HCT116 (cell line): Measurements from ENCODE around the gene SMIM41. TPM values are rescaled to one million over a fixed set of nuclear protein-coding genes. Genes with fewer than 3 reads are reported as not detected.

ENCODE experiments used
- ATAC-seq: fragments of 200-7000 bp; cut with Tn5 transposase; 2 replicates; pipeline ENCODE4 v1.9.1; 2020; ENCODE audit warnings: mild to moderate bottlenecking, moderate library complexity
- BruUV-seq: library from RNA; stranded (reverse); fragments of 400-500 nt; replicated peaks from 2 replicates; lab custom pipeline; 2021; lab: Mats Ljungman, UMichigan
- CTCF ChIA-PET: fragments of 300-600 bp; sonication (Branson Sonifier 250); formaldehyde crosslinking; loops from one replicate; lab custom pipeline; 2021; ENCODE audit warnings: antibody characterized with exemption; lab: Charles Lee
- POLR2A ChIA-PET: fragments of 300-600, 350-600 bp; sonication (Branson Sonifier 250); formaldehyde crosslinking; loops from one replicate; lab custom pipeline; 2021; ENCODE audit warnings: antibody characterized with exemption; lab: Charles Lee
- RAD21 ChIA-PET, 2 experiments: fragments of 300-600 bp; sonication (Branson Sonifier 250); formaldehyde crosslinking; loops; one replicate each; lab custom pipeline; 2023; ENCODE audit warnings: low total read pairs in 2 of 2; ENCODE audit not compliant: uncharacterized antibody in 2 of 2, unreplicated experiment in 2 of 2, low non-redundant PET in 1 of 2; lab: Charles Lee
- DNase-seq: peaks from one replicate; pipeline ENCODE4 v3.0.0-alpha.2; 2010; ENCODE audit warnings: low read depth, low spot score
- H2AFZ ChIP-seq: fragments of 200-600 bp; shearing (Covaris generic), sonication (generic); 2 replicates; pipeline ENCODE4 v1.6.1; 2017; ENCODE audit warnings: low read depth, mixed run types, mixed read lengths, antibody characterized with exemption, low read length; ENCODE audit not compliant: poor library complexity, severe bottlenecking
- H3K27ac ChIP-seq: 2 replicates; pipeline ENCODE4 v1.5.1; 2012; ENCODE audit warnings: low read depth, low read length
- H3K27me3 ChIP-seq: fragments of 200-600 bp; sonication (generic); 2 replicates; pipeline ENCODE4 v1.6.1; 2016; ENCODE audit warnings: mixed run types, low read length, mixed read lengths; ENCODE audit not compliant: insufficient read depth
- H3K36me3 ChIP-seq, 2 experiments: fragments of 200-500 bp in 1 of 2; fragments of 200-600 bp in 1 of 2; sonication (Bioruptor generic) in 1 of 2; sonication (generic) in 1 of 2; 2 replicates each; pipeline versions ENCODE4 v1.5.1 to v1.6.1; 2014 to 2016; ENCODE audit warnings: low read length in 2 of 2, inconsistent platforms in 1 of 2, mixed read lengths in 1 of 2, mixed run types in 1 of 2; ENCODE audit not compliant: insufficient read depth in 2 of 2, control insufficient read depth in 1 of 2
- H3K4me1 ChIP-seq, 2 experiments: fragments of 200-600 bp in 1 of 2; sonication (generic) in 1 of 2; 2 replicates each; pipeline versions ENCODE4 v1.5.1 to v1.6.1; 2012 to 2017; ENCODE audit warnings: low read length in 2 of 2, inconsistent platforms in 1 of 2, mild to moderate bottlenecking in 1 of 2, mixed read lengths in 1 of 2, mixed run types in 1 of 2, moderate library complexity in 1 of 2; ENCODE audit not compliant: insufficient read depth in 2 of 2, control insufficient read depth in 1 of 2
- H3K4me2 ChIP-seq: fragments of 200-600 bp; sonication (generic); 2 replicates; pipeline ENCODE4 v1.6.1; 2017; ENCODE audit warnings: mixed run types, low read length, mixed read lengths
- H3K4me3 ChIP-seq, 2 experiments: fragments of 200-600 bp in 1 of 2; sonication (generic) in 1 of 2; replicated peaks in 1 of 2; 2 replicates each; pipeline ENCODE4 v1.5.1; 2011 to 2016; ENCODE audit warnings: low read length in 2 of 2, control low read depth in 1 of 2, low read depth in 1 of 2, mild to moderate bottlenecking in 1 of 2, mixed read lengths in 1 of 2, mixed run types in 1 of 2
- H3K79me2 ChIP-seq: fragments of 200-600 bp; sonication (generic); 2 replicates; pipeline ENCODE4 v1.6.1; 2017; ENCODE audit warnings: mild to moderate bottlenecking, mixed run types, low read length, moderate library complexity, mixed read lengths; ENCODE audit not compliant: insufficient read depth
- H3K9ac ChIP-seq: fragments of 200-600 bp; sonication (generic); 2 replicates; pipeline ENCODE4 v1.6.1; 2016; ENCODE audit warnings: low read length, mixed read lengths
- H3K9me2 ChIP-seq: fragments of 200-600 bp; sonication (generic), shearing (Covaris generic); 2 replicates; pipeline ENCODE4 v1.6.1; 2017; ENCODE audit warnings: mixed run types, mild to moderate bottlenecking, moderate library complexity; ENCODE audit not compliant: insufficient read depth
- H3K9me3 ChIP-seq, 2 experiments: fragments of 200-500 bp in 1 of 2; fragments of 200-600 bp in 1 of 2; sonication (Bioruptor generic) in 1 of 2; sonication (generic) in 1 of 2; 2 replicates each; pipeline ENCODE4 v1.6.1; 2014 to 2017; ENCODE audit warnings: low read length in 2 of 2, mixed read lengths in 2 of 2, inconsistent platforms in 1 of 2, low read depth in 1 of 2, mild to moderate bottlenecking in 1 of 2, mixed run types in 1 of 2, moderate library complexity in 1 of 2; ENCODE audit not compliant: control insufficient read depth in 1 of 2, insufficient read depth in 1 of 2
- H4K20me1 ChIP-seq: fragments of 200-600 bp; sonication (generic), shearing (Covaris generic); 2 replicates; pipeline ENCODE4 v1.6.1; 2017; ENCODE audit warnings: mixed run types, mild to moderate bottlenecking, moderate library complexity; ENCODE audit not compliant: insufficient read depth
- CTCF ChIP-seq, 3 experiments: fragments of 200-600 bp in 1 of 3; sonication (generic) in 1 of 3; IDR thresholded peaks in 2 of 3; conservative IDR thresholded peaks in 1 of 3; 2 replicates each; pipeline ENCODE4 v1.5.1; 2012 to 2017; ENCODE audit warnings: low read depth in 2 of 3, low read length in 2 of 3, antibody characterized with exemption in 1 of 3, borderline replicate concordance in 1 of 3, control low read depth in 1 of 3, mild to moderate bottlenecking in 1 of 3, mixed read lengths in 1 of 3, mixed run types in 1 of 3, moderate library complexity in 1 of 3; ENCODE audit not compliant: insufficient read depth in 1 of 3
- EGR1 ChIP-seq: IDR thresholded peaks from 2 replicates; pipeline ENCODE4 v1.6.1; 2012; ENCODE audit warnings: low read depth
- EZH2 ChIP-seq: fragments of 200-600 bp; sonication (generic); IDR thresholded peaks from 2 replicates; pipeline ENCODE4 v1.6.1; 2017; ENCODE audit warnings: antibody characterized with exemption, mixed run types
- EZH2phosphoT487 ChIP-seq: fragments of 200-600 bp; IDR thresholded peaks from 2 replicates; pipeline ENCODE4 v1.6.1; 2018; ENCODE audit warnings: antibody characterized with exemption, borderline replicate concordance
- MAX ChIP-seq: IDR thresholded peaks from 2 replicates; pipeline ENCODE4 v1.6.1; 2012
- POLR2A ChIP-seq: IDR thresholded peaks from 2 replicates; pipeline ENCODE4 v1.7.0; 2011; ENCODE audit warnings: borderline replicate concordance; ENCODE audit not compliant: insufficient read depth, insufficient read length; ENCODE audit errors: extremely low read depth
- POLR2AphosphoS5 ChIP-seq: IDR thresholded peaks from 2 replicates; pipeline ENCODE4 v1.6.1; 2011; ENCODE audit warnings: mild to moderate bottlenecking, low read depth, low read length, moderate library complexity
- SIN3A ChIP-seq: IDR thresholded peaks from 2 replicates; pipeline ENCODE4 v1.6.1; 2012; ENCODE audit warnings: low read depth
- SP1 ChIP-seq: IDR thresholded peaks from 2 replicates; pipeline ENCODE4 v1.6.1; 2012; ENCODE audit warnings: low read depth
- SRF ChIP-seq: IDR thresholded peaks from 2 replicates; pipeline ENCODE4 v1.6.1; 2012; ENCODE audit warnings: low read depth
- YY1 ChIP-seq: IDR thresholded peaks from 2 replicates; pipeline ENCODE4 v1.6.1; 2011; ENCODE audit warnings: low read length, low read depth, moderate library complexity, mild to moderate bottlenecking; ENCODE audit not compliant: insufficient replicate concordance; ENCODE audit errors: extremely low read depth
- ZBTB33 ChIP-seq: IDR thresholded peaks from 2 replicates; pipeline ENCODE4 v1.6.1; 2011; ENCODE audit warnings: mild to moderate bottlenecking, low read length, moderate library complexity; ENCODE audit not compliant: insufficient replicate concordance; ENCODE audit errors: extremely low read depth
- intact Hi-C: fragments of 100-400 bp; cut with micrococcal nuclease; formaldehyde crosslinking; loops from 2 replicates; pipeline ENCODE4 v1.10.0; 2022
- total RNA-seq: library from RNA; stranded (reverse); gene quantifications from one replicate; pipeline ENCODE4 v1.2.1, GENCODE V29; 2021; ENCODE audit not compliant: unreplicated experiment
- TF ChIP-seq, protein P1 (sequence below): IDR thresholded peaks from 2 replicates; pipeline ENCODE4 v1.6.1; 2012; ENCODE audit warnings: low read depth

SMIM41 gene
- total RNA-seq, 1 experiment from 2014 or later = not detected

- TF ChIP-seq CTCF (IDR thresholded peaks at IDR 0.05 in 2 of 3, conservative IDR thresholded peaks at IDR 0.05 in 1 of 3; ENCODE audit: borderline replicate concordance in 1 of 3, insufficient read depth in 1 of 3, low read depth in 2 of 3, low read length in 2 of 3) (no peak), SRF (no peak), EZH2 (no peak)
- TF ChIP-seq, all 23 proteins: peak for 0
Observed at GRCh38 chr12:52125476-52125900, 46.0 kb downstream of the SMIM41 start (continued).

- ChIA-PET RAD21 (no interaction called here), CTCF (interaction anchor here (0.7 to 1.7 kb wide), 2 partner anchors 101 to 853 kb away, joined by 4 to 8 read pairs; no protein-coding TSS in a partner anchor), POLR2A (no interaction called here)
- no peak overlapping the region for H3K4me3 ChIP-seq
- H3K9me3 ChIP-seq = no peaks in the 10 kb centered on the region
- no peaks in the 10 kb centered on the region for H4K20me1 ChIP-seq
- H3K27ac ChIP-seq = no peak overlapping the region
- no TSS peak for BruUV-seq
- H3K79me2 ChIP-seq = no peaks in the 10 kb centered on the region
- H3K4me1 ChIP-seq = peaks cover 0 to 9% of the 10 kb centered on the region in 2 experiments; a peak in 2 of 4 replicates
- H2AFZ ChIP-seq = no peak overlapping the region
- no peaks in the 10 kb centered on the region for H3K36me3 ChIP-seq
- H3K4me2 ChIP-seq = no peak overlapping the region
- ATAC-seq (no peak), DNase-seq (no peak)
- no peak overlapping the region for H3K9ac ChIP-seq
- no peaks in the 10 kb centered on the region for H3K9me2 ChIP-seq
- intact Hi-C loops = no loop called here
- H3K27me3 ChIP-seq = no peaks in the 10 kb centered on the region
- TF ChIP-seq EZH2phosphoT487 (no peak), MAX (no peak), EGR1 (no peak), ZBTB33 (no peak), SP1 (no peak), SIN3A (no peak), CTCF (IDR thresholded peaks at IDR 0.05 in 2 of 3, conservative IDR thresholded peaks at IDR 0.05 in 1 of 3; ENCODE audit: borderline replicate concordance in 1 of 3, insufficient read depth in 1 of 3, low read depth in 2 of 3, low read length in 2 of 3) (no peak), YY1 (no peak), SRF (no peak), POLR2AphosphoS5 (no peak), POLR2A (no peak)
- TF ChIP-seq, protein P1, sequence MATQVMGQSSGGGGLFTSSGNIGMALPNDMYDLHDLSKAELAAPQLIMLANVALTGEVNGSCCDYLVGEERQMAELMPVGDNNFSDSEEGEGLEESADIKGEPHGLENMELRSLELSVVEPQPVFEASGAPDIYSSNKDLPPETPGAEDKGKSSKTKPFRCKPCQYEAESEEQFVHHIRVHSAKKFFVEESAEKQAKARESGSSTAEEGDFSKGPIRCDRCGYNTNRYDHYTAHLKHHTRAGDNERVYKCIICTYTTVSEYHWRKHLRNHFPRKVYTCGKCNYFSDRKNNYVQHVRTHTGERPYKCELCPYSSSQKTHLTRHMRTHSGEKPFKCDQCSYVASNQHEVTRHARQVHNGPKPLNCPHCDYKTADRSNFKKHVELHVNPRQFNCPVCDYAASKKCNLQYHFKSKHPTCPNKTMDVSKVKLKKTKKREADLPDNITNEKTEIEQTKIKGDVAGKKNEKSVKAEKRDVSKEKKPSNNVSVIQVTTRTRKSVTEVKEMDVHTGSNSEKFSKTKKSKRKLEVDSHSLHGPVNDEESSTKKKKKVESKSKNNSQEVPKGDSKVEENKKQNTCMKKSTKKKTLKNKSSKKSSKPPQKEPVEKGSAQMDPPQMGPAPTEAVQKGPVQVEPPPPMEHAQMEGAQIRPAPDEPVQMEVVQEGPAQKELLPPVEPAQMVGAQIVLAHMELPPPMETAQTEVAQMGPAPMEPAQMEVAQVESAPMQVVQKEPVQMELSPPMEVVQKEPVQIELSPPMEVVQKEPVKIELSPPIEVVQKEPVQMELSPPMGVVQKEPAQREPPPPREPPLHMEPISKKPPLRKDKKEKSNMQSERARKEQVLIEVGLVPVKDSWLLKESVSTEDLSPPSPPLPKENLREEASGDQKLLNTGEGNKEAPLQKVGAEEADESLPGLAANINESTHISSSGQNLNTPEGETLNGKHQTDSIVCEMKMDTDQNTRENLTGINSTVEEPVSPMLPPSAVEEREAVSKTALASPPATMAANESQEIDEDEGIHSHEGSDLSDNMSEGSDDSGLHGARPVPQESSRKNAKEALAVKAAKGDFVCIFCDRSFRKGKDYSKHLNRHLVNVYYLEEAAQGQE = no peak
Observed at GRCh38 chr12:52126050-52126604, 46.6 kb downstream of the SMIM41 start.
